VCaP (cell line): ENCODE data around the gene ECHDC1.

Experiments used
- H3K27ac ChIP-seq: fragments of 450-650 bp; 2 replicates; pipeline ENCODE4 v1.5.1; 2017
- TF ChIP-seq, protein P1 (sequence below): fragments of 450-650 bp; conservative IDR thresholded peaks from 2 replicates; pipeline ENCODE4 v1.5.1; 2017; ENCODE audit warnings: mild to moderate bottlenecking, moderate library complexity

The ECHDC1 gene

DNA sequence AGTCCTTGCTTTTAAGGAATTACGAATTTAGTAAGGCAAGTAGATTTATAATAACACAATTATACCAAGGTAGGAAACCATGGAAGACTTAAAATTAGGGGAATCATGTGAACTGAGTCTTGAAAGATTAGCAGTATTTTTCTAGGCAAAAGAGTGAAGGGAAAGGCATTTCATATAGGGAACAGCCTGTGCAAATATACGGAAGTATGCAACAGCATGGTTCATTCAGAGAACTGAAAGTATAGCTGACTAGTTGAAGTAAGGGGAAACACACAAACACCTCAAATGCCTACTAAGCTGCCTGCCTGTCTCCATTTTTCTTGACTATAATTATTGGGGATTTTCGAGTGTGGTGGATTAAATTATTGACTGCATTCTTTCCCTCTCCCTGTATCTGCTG is 39.0 kb upstream of the ECHDC1 start:
- TF ChIP-seq, protein P1, sequence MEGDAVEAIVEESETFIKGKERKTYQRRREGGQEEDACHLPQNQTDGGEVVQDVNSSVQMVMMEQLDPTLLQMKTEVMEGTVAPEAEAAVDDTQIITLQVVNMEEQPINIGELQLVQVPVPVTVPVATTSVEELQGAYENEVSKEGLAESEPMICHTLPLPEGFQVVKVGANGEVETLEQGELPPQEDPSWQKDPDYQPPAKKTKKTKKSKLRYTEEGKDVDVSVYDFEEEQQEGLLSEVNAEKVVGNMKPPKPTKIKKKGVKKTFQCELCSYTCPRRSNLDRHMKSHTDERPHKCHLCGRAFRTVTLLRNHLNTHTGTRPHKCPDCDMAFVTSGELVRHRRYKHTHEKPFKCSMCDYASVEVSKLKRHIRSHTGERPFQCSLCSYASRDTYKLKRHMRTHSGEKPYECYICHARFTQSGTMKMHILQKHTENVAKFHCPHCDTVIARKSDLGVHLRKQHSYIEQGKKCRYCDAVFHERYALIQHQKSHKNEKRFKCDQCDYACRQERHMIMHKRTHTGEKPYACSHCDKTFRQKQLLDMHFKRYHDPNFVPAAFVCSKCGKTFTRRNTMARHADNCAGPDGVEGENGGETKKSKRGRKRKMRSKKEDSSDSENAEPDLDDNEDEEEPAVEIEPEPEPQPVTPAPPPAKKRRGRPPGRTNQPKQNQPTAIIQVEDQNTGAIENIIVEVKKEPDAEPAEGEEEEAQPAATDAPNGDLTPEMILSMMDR: no peak
- H3K27ac ChIP-seq: no peak overlapping the region

DNA sequence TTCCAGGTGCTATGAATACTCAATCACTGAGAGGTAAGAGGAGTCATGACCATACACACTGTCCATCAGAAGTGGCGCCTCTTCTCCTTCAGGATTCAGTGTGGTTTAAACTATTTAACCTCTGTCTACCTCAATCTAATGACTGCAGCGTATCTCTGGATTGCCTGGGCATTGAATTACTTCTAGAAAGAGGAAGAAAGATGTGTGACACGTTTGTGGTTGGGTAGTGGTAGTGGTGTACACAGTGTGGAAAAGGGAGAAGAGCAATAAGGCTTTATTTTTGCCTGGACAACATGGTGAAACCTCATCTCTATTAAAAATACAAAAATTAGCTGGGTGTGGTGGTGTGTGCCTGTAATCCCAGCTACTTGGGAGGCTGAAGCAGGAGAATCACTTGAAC is 38.0 kb upstream of the ECHDC1 start:
- H3K27ac ChIP-seq: no peak overlapping the region

DNA sequence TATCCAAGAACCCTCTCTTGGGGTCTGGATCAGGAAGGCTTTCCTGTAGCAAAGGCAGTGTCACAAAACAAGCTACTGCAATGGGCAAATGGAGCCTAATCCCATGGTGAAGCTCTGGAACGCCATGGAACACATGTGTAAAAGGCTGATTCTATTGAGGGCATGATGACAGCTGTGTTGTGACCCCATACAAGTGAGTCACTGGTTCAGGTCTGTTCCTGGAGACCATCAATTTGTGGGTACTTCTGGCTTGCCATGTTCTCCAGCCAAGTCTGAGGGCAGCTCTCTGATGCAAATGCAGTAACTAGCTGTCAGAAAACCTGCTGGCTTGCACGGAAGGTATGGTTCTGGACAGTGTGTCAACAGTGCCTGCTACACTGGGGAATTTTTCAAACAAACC is 33.3 kb upstream of the ECHDC1 start:
- TF ChIP-seq, protein P1: no peak
- no peak overlapping the region for H3K27ac ChIP-seq

More for the DNA sequence above, 38.0 kb upstream of the ECHDC1 start:
- TF ChIP-seq, protein P1: no peak

DNA sequence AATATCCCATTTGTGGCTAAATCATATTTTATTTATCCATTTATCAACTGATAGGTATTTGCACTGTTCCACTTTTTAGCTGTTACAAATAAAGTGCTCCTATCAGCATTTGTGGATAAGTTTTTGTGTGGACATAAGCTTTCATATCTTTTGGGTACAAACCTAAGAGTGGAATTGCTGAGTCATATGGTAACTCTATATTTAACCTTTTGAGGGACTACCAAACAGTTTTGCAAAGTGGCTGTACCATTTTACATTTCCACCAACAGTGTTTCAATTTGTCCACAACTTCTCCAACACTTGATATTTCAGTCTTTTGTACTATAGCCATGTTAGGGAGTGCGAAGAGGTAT is 23.6 kb upstream of the ECHDC1 start:
- H3K27ac ChIP-seq: no peak overlapping the region
- TF ChIP-seq, protein P1: no peak

DNA sequence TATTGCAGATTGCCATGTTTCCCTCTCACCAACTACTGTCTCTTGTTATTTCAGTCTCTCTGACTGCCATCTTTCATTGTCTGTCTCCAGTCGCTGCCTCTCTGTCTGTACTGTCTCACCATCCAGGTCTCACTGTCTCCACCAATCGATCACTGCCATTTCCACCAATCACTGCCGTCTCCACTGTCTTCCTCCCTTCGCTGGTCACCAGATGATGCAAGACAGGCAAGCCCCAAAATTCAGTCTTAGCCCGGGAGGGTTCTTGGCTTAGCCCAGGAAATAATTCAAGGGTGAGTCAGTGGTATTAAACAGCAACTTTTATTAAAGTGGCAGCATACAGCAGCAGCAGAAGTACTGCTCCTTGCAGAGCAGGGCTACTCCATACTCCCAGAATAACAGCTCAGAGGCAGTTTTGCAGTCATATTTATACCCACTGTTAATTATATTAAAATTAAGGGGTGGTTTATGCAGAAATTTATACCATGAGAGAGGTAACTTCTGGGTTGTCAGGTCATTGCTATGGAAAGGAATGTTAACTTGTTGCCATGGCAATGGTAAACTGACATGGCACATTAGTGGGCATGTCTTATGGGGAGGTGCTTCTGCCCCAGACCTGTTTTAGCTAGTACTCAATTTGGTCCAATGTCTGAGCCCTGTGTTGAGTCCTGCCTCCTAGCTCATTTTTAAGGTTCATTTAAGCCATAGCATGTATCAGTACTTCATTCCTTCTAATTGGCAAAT is 23.0 kb upstream of the ECHDC1 start:
- H3K27ac ChIP-seq: no peak overlapping the region
- TF ChIP-seq, protein P1: no peak

DNA sequence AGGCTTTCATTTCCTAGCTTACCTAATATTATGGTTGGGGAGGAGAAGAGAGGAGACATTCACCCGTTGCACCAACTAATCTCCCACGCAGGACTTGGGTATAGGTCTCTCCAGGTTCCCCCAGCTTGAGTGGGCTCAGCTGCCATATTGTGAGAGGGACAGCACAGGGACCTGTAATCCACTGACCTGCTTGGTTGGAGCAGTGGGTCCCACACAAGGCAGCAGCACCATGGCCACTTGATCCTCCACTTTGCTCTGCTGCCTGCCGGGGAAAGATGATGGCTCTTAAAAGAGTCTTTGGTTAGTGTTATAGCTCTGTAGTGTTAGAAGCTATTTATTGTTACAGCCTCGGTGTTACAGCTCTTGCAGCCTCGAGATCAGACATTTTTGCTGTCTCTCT is 22.5 kb upstream of the ECHDC1 start:
- TF ChIP-seq, protein P1: no peak
- H3K27ac ChIP-seq: no peak overlapping the region

DNA sequence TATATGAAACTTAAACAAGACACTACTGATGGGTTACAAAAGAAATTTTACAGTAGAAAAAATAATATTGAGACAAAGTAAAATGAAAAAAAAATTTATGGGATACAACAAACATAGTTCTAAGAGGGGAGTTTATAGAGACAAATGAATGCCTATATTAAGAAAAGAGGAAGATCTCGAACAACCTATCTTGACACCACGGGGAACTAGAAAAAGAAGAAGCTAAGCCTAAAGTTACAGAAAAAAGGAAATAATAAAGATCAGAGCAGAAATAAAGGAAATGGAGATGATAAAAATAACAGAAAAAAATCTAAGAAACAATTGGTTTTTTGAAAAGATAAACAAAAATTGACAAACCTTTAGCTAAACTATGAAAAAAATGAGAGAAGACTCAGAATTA is 9.1 kb upstream of the ECHDC1 start:
- TF ChIP-seq, protein P1: no peak
- H3K27ac ChIP-seq: no peak overlapping the region
